OCI-LY7 (cell line): ENCODE results near the gene SLC13A5.
"Not testable (repeated sequence)": the region's sequence is repeated elsewhere in the genome, so short reads cannot be mapped to it uniquely, and the experiment has no call there.

ENCODE experiments used
- CTCF ChIP-seq: fragments of 200-600 bp; sonication (generic); conservative IDR thresholded peaks from 2 replicates; pipeline ENCODE4 v1.5.1; 2014; ENCODE audit warnings: mild to moderate bottlenecking, antibody characterized with exemption, low read length, moderate library complexity, mixed read lengths
- EZH2phosphoT487 ChIP-seq: fragments of 200-600 bp; sonication (generic); IDR thresholded peaks from 2 replicates; pipeline ENCODE4 v1.6.1; 2018; ENCODE audit warnings: low read depth, borderline replicate concordance, mild to moderate bottlenecking, mixed run types, antibody characterized with exemption, low read length, moderate library complexity, mixed read lengths

- not testable (repeated sequence) for TF ChIP-seq CTCF, EZH2phosphoT487
Measured at GRCh38 chr17:6663200-6663599, 50.0 kb downstream of the SLC13A5 start.
